LHCN-M2 (cell line): ENCODE measurements around the gene SPAAR. TPM values are rescaled to one million over a fixed set of nuclear protein-coding genes. Genes with fewer than 3 reads are reported as not detected.
"Not testable (repeated sequence)": the region's sequence is repeated elsewhere in the genome, so short reads cannot be mapped to it uniquely, and the experiment has no call there.

Experiments
- DNase-seq: peaks from one replicate; pipeline ENCODE4 v3.0.0-alpha.2; 2012; ENCODE audit warnings: low read depth
- total RNA-seq: library from RNA; depleted of rRNA; stranded (reverse); fragments of >200 nt; gene quantifications from 2 replicates; pipeline ENCODE4 v1.2.3, GENCODE V29; 2014

The SPAAR gene
- total RNA-seq, 1 experiment from 2014 or later = 0.17 TPM

GRCh38 chr9:35904338-35904737 lies 5.0 kb upstream of the SPAAR start:
- no peak for DNase-seq

- DNase-seq = peak; percentile 82
Measured at GRCh38 chr9:35905051-35905781, 4.1 kb upstream of the SPAAR start.

- DNase-seq = peak; percentile 99
Measured at GRCh38 chr9:35905912-35906679, 3.2 kb upstream of the SPAAR start, which contains the start of gene HRCT1. Gene HRCT1, plus strand, starts transcription at chr9:35906202. Its CDS starts 86 bp downstream, at chr9:35906288.

GRCh38 chr9:35906923-35907699 lies 2.2 kb upstream of the SPAAR start:
- peak; percentile 93 for DNase-seq

DNA sequence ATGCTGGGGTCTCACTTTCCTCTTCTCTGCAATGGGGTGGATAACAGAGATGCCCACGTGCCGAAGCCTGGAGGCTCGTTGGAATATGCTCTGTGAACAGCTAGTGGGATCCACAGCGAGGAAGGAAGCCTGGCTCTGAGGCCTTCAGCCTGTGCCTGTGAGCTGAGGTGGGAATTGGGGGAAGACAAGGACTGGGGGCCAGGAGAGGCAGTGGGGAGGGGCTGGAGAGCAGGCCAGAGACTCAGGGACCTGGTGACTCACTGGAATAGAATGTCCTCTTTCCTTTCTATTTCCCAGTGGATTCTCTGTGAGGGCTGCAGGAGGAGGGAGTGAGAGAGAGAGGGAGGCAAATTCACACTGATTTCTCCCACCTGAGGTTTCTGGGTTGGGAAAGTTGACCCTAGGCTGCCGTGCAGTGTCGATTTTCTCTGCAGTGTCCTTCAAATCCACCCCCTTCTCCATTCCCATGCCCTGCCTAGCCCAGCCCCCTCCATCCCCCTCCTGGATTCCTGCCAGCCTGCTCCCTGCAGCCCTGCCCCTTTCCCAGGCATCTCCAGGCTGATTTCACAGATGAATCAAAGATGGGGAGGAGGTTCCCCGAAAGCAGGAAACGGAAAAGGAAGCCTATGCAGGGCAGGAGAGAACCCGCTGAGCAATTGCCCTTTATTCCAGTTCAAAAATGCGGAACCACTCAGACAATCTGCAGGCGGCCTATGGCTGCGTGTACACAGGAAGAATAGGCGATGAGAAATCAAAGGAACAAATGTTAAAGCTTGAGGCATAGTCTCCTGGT lies 1.4 kb upstream of the SPAAR start:
- DNase-seq = peak; percentile 100

GRCh38 chr9:35908504-35909125 lies 675 bp upstream of the SPAAR start:
- DNase-seq = peak; percentile 54

DNA sequence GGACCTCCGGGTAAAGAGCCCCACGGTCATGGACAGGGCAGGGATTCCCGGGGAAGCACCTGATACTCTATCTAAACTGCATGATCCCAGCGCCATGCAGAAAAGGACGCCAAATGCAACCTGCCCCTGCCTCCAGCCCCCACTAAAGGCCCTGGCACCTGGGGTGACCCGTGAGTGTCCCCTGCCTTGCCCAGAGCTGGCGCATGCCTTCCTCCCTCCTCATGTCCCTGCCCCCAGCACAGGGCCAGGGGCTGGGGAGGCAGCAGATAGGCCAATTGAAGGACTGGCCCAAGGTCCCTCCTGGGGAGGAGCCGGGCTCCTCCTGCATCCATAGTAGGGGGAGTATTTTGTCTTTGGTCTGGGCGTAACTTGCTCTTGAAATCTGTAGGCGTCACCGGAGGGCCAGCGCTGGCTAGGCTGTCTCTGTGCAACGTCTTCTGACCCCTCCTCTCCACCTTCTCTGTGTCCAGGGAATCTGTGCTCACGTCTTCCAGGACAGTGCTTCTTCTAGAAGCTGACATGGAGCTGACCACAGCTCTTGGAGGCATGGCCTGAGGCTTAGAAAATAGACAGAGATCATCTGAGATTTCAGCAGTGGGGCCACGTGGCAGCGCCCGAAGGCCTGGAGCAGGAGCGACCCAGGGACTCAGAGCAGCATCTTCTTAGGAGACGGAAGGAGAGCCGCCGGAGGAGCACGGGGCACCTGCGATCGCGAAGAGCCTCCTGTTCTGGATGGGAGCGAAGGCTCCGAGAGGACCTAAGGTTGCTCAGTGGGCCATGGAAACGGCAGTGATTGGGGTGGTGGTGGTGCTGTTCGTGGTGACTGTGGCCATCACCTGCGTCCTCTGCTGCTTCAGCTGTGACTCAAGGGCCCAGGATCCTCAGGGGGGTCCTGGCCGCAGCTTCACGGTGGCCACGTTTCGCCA lies 660 bp downstream of the SPAAR start:
- no peak for DNase-seq

GRCh38 chr9:35910613-35911359 lies 1.5 kb downstream of the SPAAR start:
- peak; percentile 79 for DNase-seq

GRCh38 chr9:35911690-35912089 lies 2.4 kb downstream of the SPAAR start:
- DNase-seq = no peak

GRCh38 chr9:35912791-35913400 lies 3.6 kb downstream of the SPAAR start:
- DNase-seq = no peak

DNA sequence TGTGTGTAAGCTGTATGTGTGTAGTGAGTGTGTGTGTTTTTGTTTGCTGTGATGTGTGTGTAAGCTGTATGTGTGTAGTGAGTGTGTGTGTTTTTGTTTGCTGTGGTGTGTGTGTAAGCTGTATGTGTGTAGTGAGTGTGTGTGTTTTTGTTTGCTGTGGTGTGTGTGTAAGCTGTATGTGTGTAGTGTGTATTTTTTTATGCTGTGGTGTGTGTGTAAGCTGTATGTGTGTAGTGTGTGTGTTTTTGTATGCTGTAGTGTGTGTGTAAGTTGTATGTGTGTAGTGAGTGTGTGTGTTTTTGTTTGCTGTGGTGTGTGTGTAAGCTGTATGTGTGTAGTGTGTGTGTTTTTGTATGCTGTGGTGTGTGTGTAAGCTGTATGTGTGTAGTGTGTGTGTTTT lies 4.1 kb downstream of the SPAAR start:
- DNase-seq = not testable (repeated sequence)

DNA sequence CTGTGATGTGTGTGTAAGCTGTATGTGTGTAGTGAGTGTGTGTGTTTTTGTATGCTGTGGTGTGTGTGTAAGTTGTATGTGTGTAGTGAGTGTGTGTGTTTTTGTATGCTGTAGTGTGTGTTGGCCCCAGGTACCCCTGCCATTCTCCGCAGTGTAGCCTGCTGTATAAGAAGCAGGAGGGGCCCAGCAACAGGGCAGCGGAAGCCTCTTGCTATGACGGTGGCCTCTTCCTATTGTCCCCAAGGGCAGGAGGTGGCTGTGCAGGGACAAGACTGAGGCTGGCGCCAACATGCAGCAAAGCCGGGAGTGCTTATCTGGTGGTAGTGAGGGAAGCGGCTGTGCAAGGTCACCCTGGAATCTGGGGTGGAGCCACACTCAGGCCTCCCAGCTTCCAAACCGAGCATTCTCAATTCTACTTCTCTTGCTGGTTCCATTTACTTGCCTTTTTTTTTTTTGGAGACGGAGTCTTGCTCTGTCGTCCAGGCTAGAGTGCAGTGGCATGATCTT lies 5.1 kb downstream of the SPAAR start:
- DNase-seq = peak; percentile 26

DNA sequence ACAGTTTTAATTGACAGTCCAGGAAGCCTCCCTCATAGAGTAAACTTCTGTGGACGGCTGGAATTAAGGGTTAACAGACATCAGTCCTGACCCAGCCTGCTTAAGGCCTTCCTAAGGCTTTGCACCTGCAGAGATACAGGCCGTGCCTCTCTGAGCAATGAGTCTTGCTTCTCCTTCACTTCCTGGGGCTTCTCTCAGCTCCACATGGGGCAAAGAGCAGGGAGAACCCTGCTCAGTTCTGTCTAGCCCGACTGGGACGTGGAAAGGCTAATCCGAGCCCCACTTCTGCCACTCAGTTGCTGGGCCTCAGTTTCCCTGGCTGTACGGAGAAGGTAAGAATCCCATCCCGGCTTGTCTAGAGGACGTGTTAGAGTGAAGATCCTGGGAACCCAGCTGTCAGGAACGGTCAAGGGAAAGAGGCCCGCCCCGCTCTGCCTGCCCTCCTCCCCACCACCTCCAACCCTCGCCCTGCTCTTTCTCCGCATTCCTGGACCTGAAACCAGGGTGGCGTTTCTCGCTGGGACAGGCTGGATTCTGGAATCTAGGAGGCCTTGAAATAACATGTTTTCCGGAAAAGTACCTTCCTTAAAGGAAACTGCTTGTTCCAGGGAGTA lies 6.5 kb downstream of the SPAAR start:
- no peak for DNase-seq

GRCh38 chr9:35917261-35917660 lies 8.0 kb downstream of the SPAAR start:
- DNase-seq = no peak

DNA sequence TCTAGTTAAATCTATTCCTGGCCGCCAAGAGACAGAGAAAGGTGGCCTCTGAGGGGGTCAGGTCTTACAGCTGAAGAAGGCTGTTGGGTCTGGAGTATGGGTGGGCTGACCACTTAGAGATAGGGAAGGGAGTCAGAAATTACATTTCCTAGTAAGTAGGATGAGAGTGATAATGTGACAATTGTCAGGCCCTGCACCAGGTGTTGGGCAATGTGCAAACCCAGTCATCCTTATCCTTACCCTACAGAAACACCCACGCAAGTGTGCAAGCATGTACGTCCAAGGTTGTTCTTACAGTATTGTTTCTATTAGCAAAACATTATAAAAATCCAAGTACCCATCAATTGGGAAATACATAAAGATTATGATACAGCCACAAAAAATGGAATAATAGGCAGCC lies 9.5 kb downstream of the SPAAR start:
- no peak for DNase-seq

DNA sequence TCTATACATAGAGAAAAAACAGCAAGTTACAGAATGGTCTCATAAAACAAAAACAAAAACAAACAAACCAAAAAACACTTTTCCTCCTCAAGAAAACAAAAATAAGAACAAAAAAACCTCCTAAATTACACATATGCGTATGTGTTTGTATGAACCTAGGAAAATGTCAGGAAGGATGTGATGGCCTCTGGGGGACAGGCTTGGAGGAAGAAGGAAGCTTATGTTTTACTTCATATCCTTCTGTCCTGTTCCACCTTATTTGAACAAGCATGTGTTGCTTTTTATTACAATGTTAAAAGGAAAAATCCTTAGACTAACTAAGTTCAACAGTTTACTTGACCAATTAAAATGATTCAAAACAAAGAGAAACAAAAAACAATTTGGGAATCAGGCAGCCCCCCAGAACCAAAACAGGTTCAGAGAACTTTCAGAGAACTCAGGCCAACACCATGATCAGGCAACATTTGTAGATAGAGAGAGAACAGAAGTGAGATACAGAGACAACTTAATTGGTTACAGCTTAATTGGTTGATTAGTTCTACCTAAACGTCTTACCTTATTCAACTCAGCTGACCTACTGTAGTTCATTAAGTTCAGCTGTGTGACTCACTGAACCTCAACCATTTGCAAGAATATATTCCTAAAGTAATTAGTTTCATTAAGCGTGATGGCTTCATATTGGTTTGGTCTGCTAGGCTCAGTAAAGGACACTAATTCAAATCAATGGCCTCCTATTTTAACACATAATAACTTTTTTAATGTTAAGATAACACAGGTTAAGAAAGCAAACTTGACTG lies 10.1 kb downstream of the SPAAR start:
- DNase-seq = no peak

- DNase-seq = peak; percentile 34
Measured at GRCh38 chr9:35920051-35920620, 10.8 kb downstream of the SPAAR start.
